Fibroblast of skin of abdomen (primary cell): ENCODE data around the gene GUCA1C. TPM values are rescaled to one million over a fixed set of nuclear protein-coding genes. Genes with fewer than 3 reads are reported as not detected.
A peak's percentile ranks its signal among the peaks of the same experiment; 100 is the strongest.

Source experiments
- DNase-seq: peaks from one replicate; pipeline ENCODE4 v3.0.0-alpha.2; 2013
- polyA plus RNA-seq, 2 experiments: library from polyadenylated mRNA; unstranded; fragments of 120-200 nt; gene quantifications; one replicate each; pipeline ENCODE4 v1.2.1, GENCODE V29; 2013; ENCODE audit not compliant: insufficient read length in 2 of 2

GUCA1C gene
- polyA plus RNA-seq (2013, experiment 1 of 2; ENCODE audit: insufficient read length), result not detected
- not detected for polyA plus RNA-seq (2013, experiment 2 of 2; ENCODE audit: insufficient read length)

GRCh38 chr3:108953700-108954099 is at the start of gene GUCA1C:
Gene GUCA1C, minus strand, starts transcription at chr3:108953879. Its CDS starts 117 bp downstream, at chr3:108953762.
- no peak for DNase-seq

- no peak for DNase-seq
These were observed 44.8 kb upstream of the GUCA1C start for GRCh38 chr3:108998436-108998835.

GRCh38 chr3:108985844-108986243 is 32.2 kb upstream of the GUCA1C start:
- no peak for DNase-seq

- DNase-seq, result no peak
These were observed 29.4 kb upstream of the GUCA1C start for GRCh38 chr3:108983051-108983450.

- no peak for DNase-seq
These were observed 22.4 kb upstream of the GUCA1C start for GRCh38 chr3:108976058-108976457.

GRCh38 chr3:108973019-108973418 is 19.3 kb upstream of the GUCA1C start:
- DNase-seq, result no peak

- no peak for DNase-seq
These were observed 18.8 kb upstream of the GUCA1C start for GRCh38 chr3:108972482-108972881.

GRCh38 chr3:108970561-108970960 is 16.9 kb upstream of the GUCA1C start:
- no peak for DNase-seq

GRCh38 chr3:108966773-108967172 is 13.1 kb upstream of the GUCA1C start:
- no peak for DNase-seq

GRCh38 chr3:108959017-108959416 is 5.3 kb upstream of the GUCA1C start:
- DNase-seq, result no peak

GRCh38 chr3:108953210-108953609 is 469 bp downstream of the GUCA1C start:
- no peak for DNase-seq

GRCh38 chr3:108951820-108952501 is 1.7 kb downstream of the GUCA1C start:
- no peak for DNase-seq

- no peak for DNase-seq
These were observed 5.8 kb downstream of the GUCA1C start for GRCh38 chr3:108947855-108948254.

- DNase-seq, result peak; percentile 62
These were observed 7.1 kb downstream of the GUCA1C start for GRCh38 chr3:108946292-108947285.

- no peak for DNase-seq
These were observed 13.0 kb downstream of the GUCA1C start for GRCh38 chr3:108940568-108941263.

GRCh38 chr3:108940166-108940565 is 13.5 kb downstream of the GUCA1C start:
- no peak for DNase-seq

GRCh38 chr3:108936924-108937689 is 16.6 kb downstream of the GUCA1C start:
- DNase-seq, result no peak

GRCh38 chr3:108931035-108931434 is 22.6 kb downstream of the GUCA1C start:
- no peak for DNase-seq

- no peak for DNase-seq
These were observed 34.8 kb downstream of the GUCA1C start for GRCh38 chr3:108918866-108919265.

- DNase-seq, result peak; percentile 54
These were observed 38.7 kb downstream of the GUCA1C start for GRCh38 chr3:108914774-108915641.

GRCh38 chr3:108909799-108910198 is 43.9 kb downstream of the GUCA1C start:
- no peak for DNase-seq
